Measurements from ENCODE around the gene LGALS1.

Gene LGALS1

DNA sequence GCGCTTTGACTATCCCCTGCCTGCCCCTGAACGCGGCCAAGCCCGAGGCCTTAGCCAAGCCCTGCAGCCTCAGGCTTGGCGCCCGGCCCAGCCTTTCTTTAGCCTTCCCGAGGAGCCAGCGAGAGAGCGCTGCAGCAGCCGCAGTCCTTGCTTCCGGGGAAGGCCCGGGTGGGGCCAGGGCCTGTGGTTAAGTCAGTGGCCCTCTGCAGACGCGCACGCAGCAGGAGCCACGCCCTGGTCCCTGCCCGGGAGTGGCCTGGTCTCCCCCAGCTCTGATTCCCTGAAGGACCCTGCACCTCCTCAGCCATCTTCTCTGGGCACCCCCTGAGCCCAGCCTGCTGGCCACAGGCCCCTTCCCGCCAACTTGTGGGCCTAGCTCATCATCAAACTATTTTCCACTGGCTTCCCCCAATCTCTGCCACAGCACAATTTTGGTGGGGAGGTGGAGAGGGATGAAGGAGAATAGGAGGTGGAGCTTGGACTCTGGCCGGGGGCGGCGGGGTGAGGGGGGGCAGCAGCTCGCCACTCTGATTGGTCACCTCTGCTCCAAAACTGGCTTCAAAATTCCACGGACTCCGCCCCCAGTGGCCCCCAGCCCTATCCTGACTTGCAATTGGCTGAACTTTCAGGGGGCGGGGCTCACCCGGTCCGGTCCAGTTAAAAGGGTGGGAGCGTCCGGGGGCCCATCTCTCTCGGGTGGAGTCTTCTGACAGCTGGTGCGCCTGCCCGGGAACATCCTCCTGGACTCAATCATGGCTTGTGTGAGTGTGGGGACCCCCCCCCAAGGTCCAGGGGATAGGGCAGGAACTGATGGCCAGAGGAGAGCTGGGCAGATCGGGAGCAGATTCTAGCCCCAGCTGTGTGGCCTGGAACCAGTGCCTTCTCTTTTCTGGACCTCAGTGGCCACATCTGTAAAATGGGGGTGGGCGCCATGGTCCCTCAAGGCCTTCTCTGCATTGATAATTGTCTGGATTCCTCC is at the start of gene LGALS1:
LGALS1 (plus strand) TSS at position 686 of the 979 bp plus-strand sequence; CDS start at position 753, 67 bp downstream.
- DNase-seq (ENCODE audit: low read depth) = peak; percentile 92

- DNase-seq (ENCODE audit: low read depth) = no peak
These were observed 49.7 kb upstream of the LGALS1 start for GRCh38 chr22:37625737-37626136.

GRCh38 chr22:37626144-37626543 is 49.3 kb upstream of the LGALS1 start:
- DNase-seq (ENCODE audit: low read depth) = no peak

DNA sequence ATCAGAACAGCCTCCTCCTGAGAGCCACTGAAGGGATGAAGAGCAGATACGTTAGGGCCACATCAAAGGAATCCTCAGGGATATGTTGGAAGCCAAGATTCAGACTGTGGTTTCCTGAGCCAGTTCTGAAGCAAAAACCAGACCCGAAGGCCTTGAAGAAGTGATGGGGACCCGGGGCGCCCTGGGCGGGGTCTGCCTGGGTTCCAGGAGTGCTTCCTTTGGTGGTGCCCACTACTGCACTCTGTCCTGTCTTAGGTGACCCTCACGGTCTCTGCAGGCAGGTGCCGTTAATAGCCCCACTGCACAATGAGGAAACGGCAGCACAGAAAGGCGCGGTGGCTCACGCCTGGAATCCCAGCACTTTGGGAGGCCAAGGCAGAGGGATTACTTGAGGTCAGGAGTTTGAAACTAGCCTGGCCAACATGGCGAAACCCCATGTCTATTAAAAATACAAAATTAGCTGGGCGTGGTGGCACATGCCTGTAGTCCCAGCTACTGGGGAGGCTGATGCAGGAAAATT is 48.8 kb upstream of the LGALS1 start:
- DNase-seq (ENCODE audit: low read depth) = no peak

GRCh38 chr22:37627121-37627520 is 48.3 kb upstream of the LGALS1 start:
- no peak for DNase-seq (ENCODE audit: low read depth)

GRCh38 chr22:37627545-37627944 is 47.9 kb upstream of the LGALS1 start:
- no peak for DNase-seq (ENCODE audit: low read depth)

DNA sequence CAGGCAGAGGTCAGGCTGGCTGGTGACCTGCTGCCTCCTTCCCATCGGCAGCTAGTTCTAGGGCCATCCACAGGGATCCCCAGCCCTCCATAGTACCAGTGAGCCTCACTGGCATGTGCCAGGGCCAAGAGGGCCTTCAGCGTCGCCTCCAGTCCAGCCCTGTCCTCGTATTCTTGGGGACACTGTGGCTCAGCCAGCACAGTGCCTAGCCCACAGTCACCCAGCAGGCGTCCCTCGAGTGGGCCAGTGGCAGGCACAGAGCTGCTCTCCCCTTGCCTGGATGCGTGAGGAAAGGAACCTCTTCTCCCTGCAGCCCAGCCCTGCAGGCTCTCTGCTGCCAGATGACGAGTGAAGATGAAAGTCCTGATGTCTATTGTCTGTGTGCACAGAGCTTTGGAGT is 46.6 kb upstream of the LGALS1 start:
- DNase-seq (ENCODE audit: low read depth) = no peak

DNA sequence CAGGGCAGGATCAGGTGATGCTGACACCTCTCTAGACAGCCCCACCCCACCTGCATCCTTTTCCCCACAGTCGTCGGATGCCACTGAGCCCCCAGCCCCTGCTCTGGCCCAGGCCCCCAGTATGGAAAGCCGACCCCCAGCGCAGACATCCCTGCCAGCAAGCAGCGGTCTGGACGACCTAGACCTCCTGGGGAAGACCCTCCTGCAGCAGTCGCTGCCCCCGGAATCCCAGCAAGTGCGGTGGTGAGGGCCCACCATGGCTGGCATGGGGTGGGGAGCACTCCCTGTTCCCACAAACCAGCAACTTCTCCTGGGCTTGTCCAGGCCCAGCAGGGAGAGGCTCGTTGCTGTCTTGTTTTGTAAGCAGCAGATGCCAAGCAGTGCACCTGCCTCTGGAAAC is 45.5 kb upstream of the LGALS1 start:
- no peak for DNase-seq (ENCODE audit: low read depth)

- no peak for DNase-seq (ENCODE audit: low read depth)
These were observed 44.5 kb upstream of the LGALS1 start for GRCh38 chr22:37630839-37631435.

DNA sequence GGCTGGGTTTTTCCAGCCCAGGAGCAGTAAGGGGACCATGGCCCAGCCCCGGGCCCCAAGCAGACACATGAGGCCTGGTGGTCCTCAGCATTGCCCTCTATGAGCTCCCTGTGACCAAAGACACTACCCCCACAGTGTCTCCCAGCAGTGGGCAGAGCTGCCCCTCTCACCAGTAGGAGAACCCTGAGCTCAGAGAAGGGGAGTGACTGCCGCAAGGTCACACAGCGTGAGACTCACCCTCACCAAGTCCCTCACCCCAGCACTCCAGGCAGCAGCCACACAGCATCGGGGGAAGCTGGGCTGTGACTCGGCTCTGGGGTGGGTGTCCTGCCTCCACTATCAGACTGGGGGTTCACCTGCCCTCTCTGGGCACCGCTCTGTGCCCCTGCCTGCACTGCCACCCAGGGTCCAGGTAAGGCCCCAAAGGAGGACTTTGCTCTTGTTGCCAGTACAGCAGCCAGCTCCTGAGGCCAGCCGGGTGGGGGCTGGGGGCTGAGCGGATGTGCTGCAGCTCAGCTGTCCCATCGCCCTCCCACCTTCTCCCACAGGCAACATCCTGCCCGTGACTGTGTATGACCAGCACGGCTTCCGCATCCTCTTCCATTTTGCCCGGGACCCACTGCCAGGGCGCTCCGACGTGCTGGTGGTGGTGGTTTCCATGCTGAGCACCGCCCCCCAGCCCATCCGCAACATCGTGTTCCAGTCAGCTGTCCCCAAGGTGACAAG is 43.8 kb upstream of the LGALS1 start:
- no peak for DNase-seq (ENCODE audit: low read depth)

- no peak for DNase-seq (ENCODE audit: low read depth)
These were observed 43.0 kb upstream of the LGALS1 start for GRCh38 chr22:37632174-37633088.

- DNase-seq (ENCODE audit: low read depth) = no peak
These were observed 42.3 kb upstream of the LGALS1 start for GRCh38 chr22:37633089-37633624.

GRCh38 chr22:37633625-37634416 is 41.6 kb upstream of the LGALS1 start:
- DNase-seq (ENCODE audit: low read depth) = no peak

DNA sequence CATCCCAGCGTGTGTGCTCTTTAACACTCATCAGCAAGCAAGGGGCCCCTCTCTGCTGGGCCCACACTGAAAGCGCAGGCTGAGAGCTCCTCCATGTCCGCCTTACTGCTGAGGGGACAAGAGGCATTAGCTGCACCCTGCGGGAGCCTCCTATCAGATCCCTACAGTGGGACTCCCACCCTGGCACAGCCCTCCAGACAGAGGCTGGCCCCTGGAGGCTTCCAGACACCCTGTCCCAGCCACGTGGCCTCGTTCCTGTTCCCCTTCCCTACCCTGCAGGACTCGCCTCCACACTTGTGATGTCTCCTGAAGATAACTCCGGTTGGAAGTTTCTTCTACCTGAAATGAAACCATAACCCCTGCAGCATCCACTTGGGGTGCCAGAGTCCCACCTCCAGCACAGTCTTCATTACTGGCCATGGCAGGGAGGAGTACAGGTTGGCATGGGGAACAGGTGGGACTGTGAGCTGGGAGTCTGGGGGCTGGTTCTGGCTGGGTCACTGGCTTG is 41.0 kb upstream of the LGALS1 start:
- DNase-seq (ENCODE audit: low read depth) = no peak

DNA sequence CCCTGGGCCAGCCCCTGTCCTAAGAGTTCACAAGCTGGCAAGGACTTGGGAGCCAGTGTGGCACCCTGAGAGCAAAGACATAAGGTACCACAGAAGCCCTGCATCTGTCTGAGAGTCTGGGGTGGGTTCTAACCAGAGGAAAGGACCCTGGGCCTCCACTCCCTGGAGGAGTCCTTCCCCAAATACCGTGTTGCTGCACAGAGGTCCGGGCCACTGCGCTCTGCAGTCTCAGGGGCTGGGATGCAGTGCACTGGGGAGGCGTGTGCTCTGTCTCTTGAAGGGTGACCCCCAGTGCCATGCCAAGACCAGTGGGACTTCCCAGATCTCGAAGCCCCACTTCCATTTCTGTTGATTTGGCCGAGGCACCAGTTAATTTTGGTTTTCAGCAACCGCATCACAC is 40.3 kb upstream of the LGALS1 start:
- no peak for DNase-seq (ENCODE audit: low read depth)

DNA sequence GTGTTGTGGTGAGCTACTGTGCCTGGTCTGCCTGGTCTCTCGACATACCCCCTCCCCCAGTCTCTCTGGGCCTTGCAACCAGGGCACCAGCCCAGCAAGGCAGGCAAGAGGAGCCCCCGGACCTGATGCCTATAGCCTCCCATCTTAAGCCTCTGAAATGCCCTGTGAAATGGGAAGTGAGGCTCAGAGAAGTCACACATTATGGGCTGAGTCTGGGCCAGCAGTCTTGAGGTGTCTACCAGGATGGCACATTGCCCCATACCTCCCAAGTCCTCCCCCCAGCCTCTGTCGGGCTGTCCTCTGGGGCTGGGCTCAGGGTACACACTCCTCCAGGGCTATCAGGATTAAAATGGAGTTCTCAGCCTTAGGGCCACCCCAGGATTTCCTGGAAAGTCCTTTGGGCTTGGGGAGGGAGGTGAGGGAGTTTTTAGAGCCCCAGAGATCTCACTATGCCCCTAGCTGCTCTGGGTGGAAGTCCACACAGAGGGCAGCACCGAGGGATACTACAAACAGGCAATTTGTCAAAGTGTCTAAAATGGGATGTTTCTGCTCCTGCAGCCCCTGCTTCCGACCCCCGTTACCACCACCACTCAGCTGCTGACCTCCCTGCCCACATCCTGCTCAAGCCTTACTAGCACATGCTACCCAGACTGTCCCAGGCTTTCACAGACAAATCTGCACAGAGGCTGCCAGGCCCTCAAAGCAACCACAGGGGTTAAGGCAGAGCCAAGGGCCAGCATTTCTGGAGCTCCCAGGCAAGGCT is 39.1 kb upstream of the LGALS1 start:
- DNase-seq (ENCODE audit: low read depth) = no peak

- DNase-seq (ENCODE audit: low read depth) = no peak
These were observed 38.5 kb upstream of the LGALS1 start for GRCh38 chr22:37636949-37637273.

DNA sequence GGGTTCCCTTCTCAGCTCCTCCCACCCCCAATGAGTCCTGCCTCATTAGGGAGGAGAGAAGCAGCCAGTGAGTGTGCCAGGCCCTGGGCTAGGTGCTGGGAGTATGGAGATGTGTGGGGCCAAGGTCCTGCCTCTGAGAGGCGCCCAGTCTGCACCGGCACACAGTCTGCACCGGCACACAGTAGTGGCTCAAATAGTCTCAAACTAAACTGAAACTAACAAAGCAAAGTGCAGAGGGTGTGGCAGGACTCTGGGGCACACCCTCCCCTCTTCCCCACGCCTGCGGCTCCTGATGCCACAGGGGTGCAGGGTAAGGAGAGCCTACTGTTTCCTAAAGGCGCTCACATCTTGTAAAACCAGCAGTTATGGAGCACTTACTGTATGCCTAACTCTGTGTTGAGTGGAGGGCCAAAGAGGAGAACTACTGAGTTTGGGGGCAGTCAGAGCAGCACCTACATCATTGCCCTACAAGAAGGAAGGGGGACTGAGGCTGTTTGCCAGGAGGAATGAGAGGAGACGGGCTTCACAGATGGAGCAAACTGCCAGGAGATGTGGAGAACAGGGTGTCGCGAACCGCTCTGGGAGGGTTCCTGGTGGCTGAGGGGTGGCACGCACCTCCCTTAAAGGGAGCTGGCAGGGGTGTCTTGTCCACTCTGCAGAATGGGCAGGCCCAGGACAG is 36.9 kb upstream of the LGALS1 start:
- DNase-seq (ENCODE audit: low read depth) = no peak
